NOMO-1 (cell line): ENCODE results near the gene ARL4C.

Source experiments
- DNase-seq, 2 experiments: peaks; one replicate each; lab custom pipeline; 2025; ENCODE audit not compliant: unreplicated experiment in 2 of 2; lab: John Stamatoyannopoulos, UW

Gene ARL4C

GRCh38 chr2:234448506-234449184, 48.2 kb downstream of the ARL4C start:
- no peak for DNase-seq

GRCh38 chr2:234447963-234448362, 48.9 kb downstream of the ARL4C start:
- DNase-seq, result no peak

GRCh38 chr2:234447189-234447588, 49.7 kb downstream of the ARL4C start:
- DNase-seq, result no peak

- peak; percentile 93 to 97 for DNase-seq
Measured at GRCh38 chr2:234446404-234447076, 50.3 kb downstream of the ARL4C start.

- DNase-seq, result no peak
Measured at GRCh38 chr2:234444893-234445292, 52.0 kb downstream of the ARL4C start.

GRCh38 chr2:234444242-234444730, 52.6 kb downstream of the ARL4C start:
- DNase-seq, result no peak
